GM23248 (cell line): ENCODE measurements around the gene ATP2B2. TPM values are rescaled to one million over a fixed set of nuclear protein-coding genes. Genes with fewer than 3 reads are reported as not detected.
A peak's percentile ranks its signal among the peaks of the same experiment; 100 is the strongest.

Experiments
- DNase-seq: peaks from one replicate; pipeline ENCODE4 v3.0.0-alpha.2; 2015
- H2AFZ ChIP-seq: fragments of 200-600 bp; sonication (generic); 2 replicates; pipeline ENCODE4 v1.6.1; 2016; ENCODE audit warnings: antibody characterized with exemption
- H3F3A ChIP-seq: fragments of 200-600 bp; sonication (generic); 2 replicates; pipeline ENCODE4 v1.6.1; 2016; ENCODE audit warnings: mild to moderate bottlenecking, antibody characterized with exemption, mixed run types; ENCODE audit not compliant: insufficient read depth
- H3K27ac ChIP-seq: fragments of 200-600 bp; sonication (generic); 2 replicates; pipeline ENCODE4 v1.5.1; 2016; ENCODE audit warnings: mild to moderate bottlenecking
- H3K27me3 ChIP-seq: fragments of 200-600 bp; sonication (generic); replicated peaks from 2 replicates; pipeline ENCODE4 v1.6.1; 2016; ENCODE audit warnings: mild to moderate bottlenecking; ENCODE audit not compliant: insufficient read depth
- H3K36me3 ChIP-seq: fragments of 200-600 bp; sonication (generic); 2 replicates; pipeline ENCODE4 v1.6.1; 2016; ENCODE audit warnings: low read depth, mild to moderate bottlenecking
- H3K4me1 ChIP-seq: fragments of 200-600 bp; sonication (generic); 2 replicates; pipeline ENCODE4 v1.6.1; 2016; ENCODE audit warnings: mild to moderate bottlenecking; ENCODE audit not compliant: insufficient read depth
- H3K4me2 ChIP-seq: fragments of 200-600 bp; sonication (generic); one replicate; pipeline ENCODE4 v1.6.1; 2016; ENCODE audit warnings: mild to moderate bottlenecking; ENCODE audit not compliant: unreplicated experiment
- H3K4me3 ChIP-seq: fragments of 200-600 bp; sonication (generic); 2 replicates; pipeline ENCODE4 v1.5.1; 2016; ENCODE audit warnings: mild to moderate bottlenecking
- H3K79me2 ChIP-seq: fragments of 200-600 bp; sonication (generic); 2 replicates; pipeline ENCODE4 v1.6.1; 2016; ENCODE audit warnings: mild to moderate bottlenecking; ENCODE audit not compliant: insufficient read depth
- H3K9ac ChIP-seq: fragments of 200-600 bp; sonication (generic); 2 replicates; pipeline ENCODE4 v1.6.1; 2016; ENCODE audit warnings: mild to moderate bottlenecking
- H3K9me2 ChIP-seq: fragments of 200-600 bp; sonication (generic); 2 replicates; pipeline ENCODE4 v1.6.1; 2016; ENCODE audit warnings: mixed run types, mild to moderate bottlenecking, moderate library complexity; ENCODE audit not compliant: insufficient read depth
- H3K9me3 ChIP-seq: fragments of 200-600 bp; sonication (generic); one replicate; pipeline ENCODE4 v1.6.1; 2017; ENCODE audit warnings: low read depth
- H4K20me1 ChIP-seq: fragments of 200-600 bp; sonication (generic); 2 replicates; pipeline ENCODE4 v1.6.0; 2016; ENCODE audit not compliant: insufficient read depth
- EZH2 ChIP-seq: fragments of 200-600 bp; sonication (generic); IDR thresholded peaks from 2 replicates; pipeline ENCODE4 v1.6.1; 2018; ENCODE audit warnings: antibody characterized with exemption, mild to moderate bottlenecking; ENCODE audit not compliant: insufficient read depth, poor library complexity, severe bottlenecking
- EZH2phosphoT487 ChIP-seq: fragments of 200-600 bp; sonication (generic); IDR thresholded peaks from 2 replicates; pipeline ENCODE4 v1.6.1; 2018; ENCODE audit warnings: antibody characterized with exemption, moderate library complexity, mild to moderate bottlenecking, low read depth; ENCODE audit not compliant: insufficient read depth
- WGBS, 2 experiments: methylation state at CpG; one replicate each; pipeline ENCODE4 v1.1.6; 2015 to 2017; ENCODE audit warnings: low lambda C conversion rate in 2 of 2, low coverage in 1 of 2; ENCODE audit errors: missing lambda C conversion rate in 2 of 2; 5-methylcytosine and 5-hydroxymethylcytosine counted together
- in situ Hi-C: fragments of 300-500 bp; cut with MboI; formaldehyde crosslinking; loops from 2 replicates; pipeline ENCODE4 v1.15.0; 2020
- polyA plus RNA-seq: library from polyadenylated mRNA; unstranded; fragments of >200 nt; fragmentation: Nextera tagmentation; extraction: Ambion mirVana; gene quantifications from 2 replicates; pipeline ENCODE4 v1.2.1, GENCODE V29; 2016
- total RNA-seq: library from RNA; depleted of rRNA; stranded (reverse); fragments of >200 nt; shearing (Covaris generic); gene quantifications from 2 replicates; pipeline ENCODE4 v1.2.3, GENCODE V29; 2014

Gene ATP2B2
- total and polyA plus RNA-seq, 2 experiments from 2014 or later = not detected

DNA sequence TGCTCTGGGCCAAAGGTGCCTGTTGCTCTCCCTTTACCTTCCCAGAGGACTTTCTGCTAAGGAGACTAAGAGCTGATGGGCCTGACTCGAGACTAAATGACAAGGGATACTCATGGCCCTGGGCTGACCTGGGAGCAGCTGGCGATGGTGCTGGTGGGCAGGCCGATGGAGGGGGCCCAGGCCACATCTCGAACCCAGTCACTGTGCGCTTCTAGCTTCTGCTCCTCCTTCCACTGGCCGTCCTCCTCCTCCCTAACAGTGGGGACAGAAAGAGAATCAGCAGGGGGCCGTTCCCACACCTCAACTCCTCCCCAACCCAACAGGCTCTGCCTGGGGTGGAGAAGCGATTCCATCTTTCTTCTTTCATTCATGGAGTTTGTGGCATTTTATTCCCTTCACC lies 200.5 kb downstream of the ATP2B2 start:
- H3F3A ChIP-seq = peaks cover 76% of the 10 kb centered on the region
- no peaks in the 10 kb centered on the region for H3K27me3 ChIP-seq
- H3K9me3 ChIP-seq = no peaks in the 10 kb centered on the region
- peaks cover 68% of the 10 kb centered on the region for H3K36me3 ChIP-seq
- H4K20me1 ChIP-seq = 0 out of 2 replicates have a peak, but pooled peaks cover 11% of the 10 kb centered on the region
- in situ Hi-C loops = no loop called here
- H2AFZ ChIP-seq = no peak overlapping the region
- H3K9me2 ChIP-seq = no peaks in the 10 kb centered on the region
- no peak overlapping the region for H3K4me3 ChIP-seq
- H3K4me1 ChIP-seq = peaks cover 3% of the 10 kb centered on the region; the same call in 1 of the 2 replicates
- no peak for DNase-seq
- TF ChIP-seq EZH2 (no peak), EZH2phosphoT487 (no peak)
- peaks cover 25% of the 10 kb centered on the region for H3K79me2 ChIP-seq
- H3K9ac ChIP-seq = no peak overlapping the region
- no peak overlapping the region for H3K4me2 ChIP-seq
- 91 to 93% methylated on average over 8 of the region's 8 CpGs for WGBS, 2 experiments
- no peak overlapping the region for H3K27ac ChIP-seq

DNA sequence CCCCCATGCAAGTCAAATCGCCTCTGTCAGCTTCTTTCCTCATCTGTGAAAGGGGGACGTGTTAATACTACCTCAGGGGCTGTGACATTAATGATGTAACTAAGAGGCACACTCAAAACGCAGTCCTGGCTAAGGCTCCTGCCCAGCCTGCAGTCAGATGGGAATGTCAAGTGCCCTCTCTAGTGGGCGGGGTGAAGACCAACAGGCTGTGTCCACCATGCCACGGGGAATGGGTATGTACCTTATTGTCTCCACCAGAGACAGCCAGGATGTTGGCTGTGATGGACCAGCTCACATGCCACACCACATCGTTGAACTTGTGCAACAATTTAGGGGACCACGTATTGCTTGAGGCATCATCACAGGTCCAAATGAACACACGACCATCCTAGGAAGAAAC lies 201.6 kb downstream of the ATP2B2 start:
- Histone ChIP-seq H3K9me3 (no peaks in the 10 kb centered on the region), H3K9ac (no peak overlapping the region), H3K79me2 (peaks cover 22% of the 10 kb centered on the region), H4K20me1 (0 out of 2 replicates have a peak, but pooled peaks cover 11% of the 10 kb centered on the region), H3K27ac (no peak overlapping the region), H3K36me3 (peaks cover 57% of the 10 kb centered on the region), H3K27me3 (no peaks in the 10 kb centered on the region), H3K4me3 (no peak overlapping the region), H3F3A (peaks cover 77% of the 10 kb centered on the region), H2AFZ (no peak overlapping the region), H3K9me2 (no peaks in the 10 kb centered on the region), H3K4me1 (no peaks in the 10 kb centered on the region), H3K4me2 (no peak overlapping the region)
- in situ Hi-C loops = no loop called here
- DNase-seq = no peak
- 74 to 80% methylated on average over 8 of the region's 8 CpGs for WGBS, 2 experiments
- TF ChIP-seq EZH2 (no peak), EZH2phosphoT487 (no peak)

DNA sequence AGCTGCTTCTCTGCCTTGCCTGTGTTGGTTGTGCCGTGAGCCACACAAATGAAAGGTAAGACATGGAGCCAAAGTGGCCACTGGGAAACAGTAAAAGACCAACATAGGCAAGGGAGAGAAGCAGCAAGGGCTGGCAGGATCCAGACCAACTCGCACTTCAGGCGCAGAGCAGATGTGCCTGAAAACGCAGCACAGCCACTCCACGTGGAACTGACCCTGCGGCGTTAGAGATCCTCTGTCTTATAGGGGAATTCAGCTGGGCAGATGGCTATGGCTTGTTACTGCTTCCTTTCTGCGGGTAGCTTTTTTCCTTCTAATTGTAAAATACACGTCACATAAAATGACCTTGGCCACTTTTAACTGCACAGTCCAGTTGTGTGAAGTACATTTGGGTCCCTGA lies 202.3 kb downstream of the ATP2B2 start:
- Histone ChIP-seq H4K20me1 (0 out of 2 replicates have a peak, but pooled peaks cover 10% of the 10 kb centered on the region), H3K36me3 (peaks cover 51% of the 10 kb centered on the region)

DNA sequence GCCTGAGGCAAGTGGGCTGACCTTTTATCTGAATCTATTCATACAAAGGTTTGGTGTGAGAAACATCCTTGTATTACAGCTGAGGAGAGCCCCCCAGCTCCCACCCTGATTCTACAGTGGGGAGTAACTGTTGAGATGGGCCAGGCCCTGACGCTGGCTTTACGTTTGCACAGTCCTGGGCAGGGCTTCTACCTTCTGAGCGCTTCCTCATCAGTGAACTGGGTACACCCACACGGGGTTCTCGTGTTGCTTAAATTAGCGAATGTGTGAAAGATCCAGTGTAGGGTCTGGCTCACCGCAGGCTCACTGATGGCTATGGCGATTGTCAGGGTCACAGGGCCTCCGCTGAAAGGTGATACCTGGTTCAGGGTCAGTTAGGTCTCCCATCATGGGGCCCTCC lies 205.3 kb downstream of the ATP2B2 start:
- Histone ChIP-seq H3K4me2 (no peak overlapping the region), H3K9me2 (no peaks in the 10 kb centered on the region), H3K27ac (no peak overlapping the region), H3K79me2 (peaks cover 8% of the 10 kb centered on the region; the same call in 1 of the 2 replicates), H2AFZ (no peak overlapping the region), H3K4me3 (no peak overlapping the region), H3F3A (peaks cover 55% of the 10 kb centered on the region), H3K27me3 (no peaks in the 10 kb centered on the region), H3K4me1 (no peaks in the 10 kb centered on the region), H3K9me3 (no peaks in the 10 kb centered on the region), H3K36me3 (peaks cover 24% of the 10 kb centered on the region), H4K20me1 (no peaks in the 10 kb centered on the region), H3K9ac (no peak overlapping the region)
- no peak for DNase-seq
- no peak for TF ChIP-seq EZH2phosphoT487
- no peak for TF ChIP-seq EZH2
- 82 to 88% methylated on average over 9 of the region's 9 CpGs for WGBS, 2 experiments
- in situ Hi-C loops = no loop called here

More for the DNA sequence above, 202.3 kb downstream of the ATP2B2 start:
- in situ Hi-C loops = no loop called here
- no peak overlapping the region for H3K4me3 ChIP-seq
- no peaks in the 10 kb centered on the region for H3K27me3 ChIP-seq
- no peak for DNase-seq
- H3F3A ChIP-seq = peaks cover 74% of the 10 kb centered on the region
- peaks cover 15% of the 10 kb centered on the region for H3K79me2 ChIP-seq
- H3K27ac ChIP-seq = no peak overlapping the region
- no peak overlapping the region for H3K9ac ChIP-seq
- H2AFZ ChIP-seq = no peak overlapping the region
- WGBS, 2 experiments = 83 to 89% methylated on average over 9 of the region's 9 CpGs
- H3K4me2 ChIP-seq = no peak overlapping the region
- no peak for TF ChIP-seq EZH2phosphoT487
- no peak for TF ChIP-seq EZH2
- H3K9me3 ChIP-seq = no peaks in the 10 kb centered on the region
- no peaks in the 10 kb centered on the region for H3K9me2 ChIP-seq
- no peaks in the 10 kb centered on the region for H3K4me1 ChIP-seq

DNA sequence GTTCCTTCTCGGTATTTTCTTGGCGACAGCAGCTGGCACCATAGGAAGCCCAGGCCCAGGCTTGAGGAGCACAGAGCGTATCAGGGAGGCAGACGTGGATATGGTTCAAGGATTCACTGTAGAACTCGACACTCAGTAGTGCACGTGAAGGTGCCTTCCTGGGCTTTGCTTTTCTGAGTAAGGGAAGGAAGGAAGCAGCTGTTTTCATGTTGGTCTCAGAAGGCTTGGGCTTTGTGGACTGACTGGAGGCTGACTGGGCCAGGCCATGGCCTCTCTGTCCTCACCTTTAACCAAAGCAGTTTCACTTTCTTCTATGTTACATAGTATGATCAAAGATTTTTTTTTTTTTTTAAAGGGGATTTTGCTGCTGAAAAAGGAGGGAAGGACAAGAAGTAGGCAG lies 205.7 kb downstream of the ATP2B2 start:
- DNase-seq = no peak
- no peaks in the 10 kb centered on the region for H3K9me3 ChIP-seq
- H3K27ac ChIP-seq = 0 out of 2 replicates have a peak overlapping the region, but pooled peaks have one; percentile 27
- no peak overlapping the region for H3K9ac ChIP-seq
- 54 to 58% methylated on average over 6 of the region's 6 CpGs for WGBS, 2 experiments
- no peaks in the 10 kb centered on the region for H3K4me1 ChIP-seq
- H3K4me2 ChIP-seq = no peak overlapping the region
- no peak overlapping the region for H2AFZ ChIP-seq
- no peaks in the 10 kb centered on the region for H4K20me1 ChIP-seq
- H3K79me2 ChIP-seq = peaks cover 8% of the 10 kb centered on the region; the same call in 1 of the 2 replicates
- H3K9me2 ChIP-seq = no peaks in the 10 kb centered on the region
- peaks cover 55% of the 10 kb centered on the region for H3F3A ChIP-seq
- in situ Hi-C loops = no loop called here
- TF ChIP-seq EZH2 (no peak), EZH2phosphoT487 (no peak)
- H3K27me3 ChIP-seq = no peaks in the 10 kb centered on the region
- H3K4me3 ChIP-seq = no peak overlapping the region
- peaks cover 20% of the 10 kb centered on the region for H3K36me3 ChIP-seq
